HepG2 (cell line): ENCODE results near the gene PADI2. TPM values are rescaled to one million over a fixed set of nuclear protein-coding genes. Genes with fewer than 3 reads are reported as not detected.
A peak's percentile ranks its signal among the peaks of the same experiment; 100 is the strongest.

Experiments used
- CENPX ChIP-seq: sonication (generic); formaldehyde crosslinking; IDR thresholded peaks from 2 replicates; pipeline ENCODE4 v1.9.0; 2021; ENCODE audit warnings: mild to moderate bottlenecking, missing genetic modification reagents, moderate library complexity
- FOXA3 ChIP-seq: IDR thresholded peaks from 2 replicates; pipeline ENCODE4 v1.6.1; 2016; ENCODE audit warnings: missing genetic modification reagents, missing compliant biosample characterization
- FOXK2 ChIP-seq: fragments of 450-650 bp; IDR thresholded peaks from 2 replicates; pipeline ENCODE4 v1.6.1; 2016
- HNF4G ChIP-seq, 2 experiments: sonication (generic) in 1 of 2; formaldehyde crosslinking in 1 of 2; IDR thresholded peaks; 2 replicates each; pipeline versions ENCODE4 v1.4.0 to v1.6.1; 2011 to 2020; ENCODE audit warnings: borderline replicate concordance in 2 of 2, low read depth in 2 of 2, mild to moderate bottlenecking in 2 of 2, low read length in 1 of 2, missing genetic modification reagents in 1 of 2, moderate library complexity in 1 of 2
- MIXL1 ChIP-seq: IDR thresholded peaks from 2 replicates; pipeline ENCODE4 v1.6.1; 2016
- POGK ChIP-seq: sonication (generic); formaldehyde crosslinking; conservative IDR thresholded peaks from 2 replicates; pipeline ENCODE4 v1.8.0; 2022; ENCODE audit warnings: mild to moderate bottlenecking, moderate library complexity, missing genetic modification reagents
- POGZ ChIP-seq: sonication (generic); formaldehyde crosslinking; IDR thresholded peaks from 2 replicates; pipeline ENCODE4 v1.4.0; 2020; ENCODE audit warnings: mild to moderate bottlenecking, missing genetic modification reagents
- RAD21 ChIP-seq: fragments of 450-650 bp; formaldehyde crosslinking; IDR thresholded peaks from 2 replicates; pipeline ENCODE4 v1.5.0; 2020; ENCODE audit warnings: mild to moderate bottlenecking
- SALL1 ChIP-seq: sonication (generic); formaldehyde crosslinking; IDR thresholded peaks from 2 replicates; pipeline ENCODE4 v1.8.0; 2022; ENCODE audit warnings: mild to moderate bottlenecking, missing genetic modification reagents
- SAP130 ChIP-seq: IDR thresholded peaks from 2 replicates; pipeline ENCODE4 v1.6.1; 2016; ENCODE audit warnings: low read depth
- SETDB1 ChIP-seq: sonication (generic); formaldehyde crosslinking; IDR thresholded peaks from 2 replicates; pipeline ENCODE4 v1.5.1; 2020; ENCODE audit warnings: missing genetic modification reagents, mild to moderate bottlenecking, borderline replicate concordance
- SYNCRIP ChIP-seq: fragments of 200-400 bp; formaldehyde crosslinking; IDR thresholded peaks from 2 replicates; pipeline ENCODE4 v1.6.1; 2018; ENCODE audit warnings: mild to moderate bottlenecking, low read depth, low read length; ENCODE audit not compliant: insufficient read depth
- TBX3 ChIP-seq: fragments of 450-650 bp; IDR thresholded peaks from 2 replicates; pipeline ENCODE4 v1.6.1; 2017; ENCODE audit warnings: antibody characterized with exemption, mild to moderate bottlenecking, inconsistent platforms, borderline replicate concordance
- THAP11 ChIP-seq: IDR thresholded peaks from 2 replicates; pipeline ENCODE4 v1.6.1; 2016; ENCODE audit warnings: missing biosample characterization, missing genetic modification reagents
- XRCC5 ChIP-seq: fragments of 200-400 bp; formaldehyde crosslinking; optimal IDR thresholded peaks from 2 replicates; pipeline ENCODE3; 2017; ENCODE audit warnings: mild to moderate bottlenecking, low read length
- ZFX ChIP-seq: sonication (generic); formaldehyde crosslinking; IDR thresholded peaks from 2 replicates; pipeline ENCODE4 v1.4.0; 2020; ENCODE audit warnings: mild to moderate bottlenecking, low read depth, missing genetic modification reagents, moderate library complexity
- ZMAT5 ChIP-seq: sonication (generic); formaldehyde crosslinking; IDR thresholded peaks from 2 replicates; pipeline ENCODE4 v1.5.0; 2020; ENCODE audit warnings: mild to moderate bottlenecking, low read depth, missing genetic modification reagents, borderline replicate concordance
- ZNF205 ChIP-seq: IDR thresholded peaks from 2 replicates; pipeline ENCODE4 v1.6.1; 2018; ENCODE audit warnings: missing biosample characterization, missing genetic modification reagents
- ZNF235 ChIP-seq: sonication (generic); formaldehyde crosslinking; IDR thresholded peaks from 2 replicates; pipeline ENCODE4 v1.8.1; 2023; ENCODE audit warnings: mild to moderate bottlenecking, missing genetic modification reagents, borderline replicate concordance
- ZNF44 ChIP-seq: sonication (generic); formaldehyde crosslinking; IDR thresholded peaks from 2 replicates; pipeline ENCODE4 v1.5.1; 2020; ENCODE audit warnings: mild to moderate bottlenecking, missing genetic modification reagents
- ZNF550 ChIP-seq: sonication (generic); formaldehyde crosslinking; IDR thresholded peaks from 2 replicates; pipeline ENCODE4 v1.4.0; 2020; ENCODE audit warnings: mild to moderate bottlenecking, missing genetic modification reagents, borderline replicate concordance
- ZNF720 ChIP-seq: sonication (generic); formaldehyde crosslinking; IDR thresholded peaks from 2 replicates; pipeline ENCODE4 v1.4.0; 2020; ENCODE audit warnings: missing genetic modification reagents
- ZNF768 ChIP-seq: sonication (generic); formaldehyde crosslinking; IDR thresholded peaks from 2 replicates; pipeline ENCODE4 v1.4.0; 2020; ENCODE audit warnings: missing genetic modification reagents
- polyA plus RNA-seq, 8 experiments: library from polyadenylated mRNA; depleted of rRNA in 3 of 8; stranded (reverse) in 7 of 8; unstranded in 1 of 8; fragments of >200 nt; fragmentation: Illumina TruSeq in 4 of 8; extraction: Trizol in 4 of 8; gene quantifications; 2 replicates each; pipeline versions ENCODE4 v1.2.1 to v1.2.3, GENCODE V29; 2011 to 2016; ENCODE audit warnings: low read depth in 4 of 8, missing spikeins in 1 of 8, mixed read lengths in 1 of 8; ENCODE audit not compliant: insufficient read depth in 1 of 8
- total RNA-seq, 5 experiments: library from RNA; depleted of rRNA; stranded (reverse); fragments of >200 nt; fragmentation: Illumina TruSeq; extraction: Trizol; gene quantifications; 2 replicates each; pipeline ENCODE4 v1.2.3, GENCODE V29; 2016; ENCODE audit warnings: low read depth in 1 of 5
- TF ChIP-seq, protein P1 (sequence below): sonication (generic); formaldehyde crosslinking; IDR thresholded peaks from 2 replicates; pipeline ENCODE4 v1.4.0; 2020; ENCODE audit warnings: missing genetic modification reagents
- TF ChIP-seq, protein P2 (sequence below): IDR thresholded peaks from 2 replicates; pipeline ENCODE4 v1.6.1; 2016; ENCODE audit warnings: missing compliant biosample characterization, missing genetic modification reagents, borderline replicate concordance

The PADI2 gene
- total and polyA plus RNA-seq, 2 of the 13 experiments (the other 11 are each of a cell fraction or from before 2014, with no cell fraction given), result not detected

GRCh38 chr1:17125756-17126237, 6.5 kb upstream of the PADI2 start (continued):
- TF ChIP-seq ZMAT5 (CRISPR knock-in tag), result no peak
- 0 out of 2 replicates have a peak, but pooled peaks have one; percentile 29 for TF ChIP-seq SALL1 (CRISPR knock-in tag)
- TF ChIP-seq XRCC5, result peak; percentile 67
- TF ChIP-seq FOXK2, result no peak
- no peak for TF ChIP-seq ZNF44 (CRISPR knock-in tag)
- no peak for TF ChIP-seq ZNF550 (CRISPR knock-in tag)
- TF ChIP-seq CENPX (CRISPR knock-in tag), result no peak
- no peak for TF ChIP-seq POGZ (CRISPR knock-in tag)
- no peak for TF ChIP-seq THAP11 (CRISPR knock-in tag)
- TF ChIP-seq, protein P1, sequence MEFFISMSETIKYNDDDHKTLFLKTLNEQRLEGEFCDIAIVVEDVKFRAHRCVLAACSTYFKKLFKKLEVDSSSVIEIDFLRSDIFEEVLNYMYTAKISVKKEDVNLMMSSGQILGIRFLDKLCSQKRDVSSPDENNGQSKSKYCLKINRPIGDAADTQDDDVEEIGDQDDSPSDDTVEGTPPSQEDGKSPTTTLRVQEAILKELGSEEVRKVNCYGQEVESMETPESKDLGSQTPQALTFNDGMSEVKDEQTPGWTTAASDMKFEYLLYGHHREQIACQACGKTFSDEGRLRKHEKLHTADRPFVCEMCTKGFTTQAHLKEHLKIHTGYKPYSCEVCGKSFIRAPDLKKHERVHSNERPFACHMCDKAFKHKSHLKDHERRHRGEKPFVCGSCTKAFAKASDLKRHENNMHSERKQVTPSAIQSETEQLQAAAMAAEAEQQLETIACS, result no peak
- 0 out of 2 replicates have a peak, but pooled peaks have one; percentile 50 for TF ChIP-seq ZFX (CRISPR knock-in tag)
- TF ChIP-seq RAD21 (CRISPR knock-in tag), result peak; percentile 92
- TF ChIP-seq, protein P2, sequence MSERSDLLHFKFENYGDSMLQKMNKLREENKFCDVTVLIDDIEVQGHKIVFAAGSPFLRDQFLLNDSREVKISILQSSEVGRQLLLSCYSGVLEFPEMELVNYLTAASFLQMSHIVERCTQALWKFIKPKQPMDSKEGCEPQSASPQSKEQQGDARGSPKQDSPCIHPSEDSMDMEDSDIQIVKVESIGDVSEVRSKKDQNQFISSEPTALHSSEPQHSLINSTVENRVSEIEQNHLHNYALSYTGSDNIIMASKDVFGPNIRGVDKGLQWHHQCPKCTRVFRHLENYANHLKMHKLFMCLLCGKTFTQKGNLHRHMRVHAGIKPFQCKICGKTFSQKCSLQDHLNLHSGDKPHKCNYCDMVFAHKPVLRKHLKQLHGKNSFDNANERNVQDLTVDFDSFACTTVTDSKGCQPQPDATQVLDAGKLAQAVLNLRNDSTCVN, result no peak
- TF ChIP-seq SAP130 (CRISPR knock-in tag), result no peak
- no peak for TF ChIP-seq ZNF205 (CRISPR knock-in tag)
- TF ChIP-seq HNF4G (IDR thresholded peaks at IDR 0.05; ENCODE audit: borderline replicate concordance, low read depth, low read length), result no peak
- no peak for TF ChIP-seq HNF4G (CRISPR knock-in tag; IDR thresholded peaks at IDR 0.05; ENCODE audit: borderline replicate concordance, low read depth)
- no peak for TF ChIP-seq SYNCRIP
- no peak for TF ChIP-seq SETDB1
- TF ChIP-seq ZNF768 (CRISPR knock-in tag), result peak; percentile 89
- no peak for TF ChIP-seq ZNF720 (CRISPR knock-in tag)
- TF ChIP-seq FOXA3 (CRISPR knock-in tag), result no peak
- TF ChIP-seq ZNF235 (CRISPR knock-in tag), result 0 out of 2 replicates have a peak, but pooled peaks have one; percentile 29
- TF ChIP-seq POGK (CRISPR knock-in tag), result 0 out of 2 replicates have a peak, but pooled peaks have one; percentile 36
- no peak for TF ChIP-seq TBX3
- no peak for TF ChIP-seq MIXL1 (CRISPR knock-in tag)
